ENCODE results near the gene ACADL. TPM values are rescaled to one million over a fixed set of nuclear protein-coding genes. Genes with fewer than 3 reads are reported as not detected.

ACADL gene
- total RNA-seq, 2 donors from 2014 or later, result 51.6 to 132 TPM

- Histone ChIP-seq H3K27me3 (replicated peaks; ENCODE audit: insufficient read depth) (no peaks in the 10 kb centered on the region), H3K4me1 (ENCODE audit: control insufficient read depth in 1 of 2, low read depth in 2 of 2) (peaks cover 0 to 4% of the 10 kb centered on the region in 2 donors), H3K4me3 (no peak overlapping the region), H3K9me3 (peaks cover 9% of the 10 kb centered on the region), H3K27ac (no peak overlapping the region), H3K36me3 (peaks cover 45% of the 10 kb centered on the region)
- no peak for TF ChIP-seq CTCF (IDR thresholded peaks at IDR 0.05)
- ATAC-seq (ENCODE audit: insufficient number of reproducible peaks, low FRiP score, low read depth), result no peak
- DNase-seq (ENCODE audit: low spot score), result no peak
These were observed 77.6 kb downstream of the ACADL start for GRCh38 chr2:210147614-210148013.

Other genes starting within 250 kb of the ACADL start
- gene RPE, start 222.8 kb downstream of the ACADL start, total RNA-seq, result 10 to 100 TPM; 27.1 to 84.9 TPM
- 10 to 100 TPM; 35.1 to 77.2 TPM for gene KANSL1L, start 54.0 kb downstream of the ACADL start, total RNA-seq
- gene MYL1, start 89.7 kb upstream of the ACADL start, total RNA-seq, result not detected

All from thoracic aorta (tissue), 2 donors.